Panc1 (cell line): ENCODE results near the gene EID2B.

Experiments
- POLR2AphosphoS5 ChIP-seq: IDR thresholded peaks from 2 replicates; pipeline ENCODE4 v1.6.1; 2012; ENCODE audit warnings: mild to moderate bottlenecking, low read depth, low read length, moderate library complexity
- TF ChIP-seq, protein P1 (sequence below): fragments of 450-650 bp; IDR thresholded peaks from 2 replicates; pipeline ENCODE4 v1.5.1; 2017; ENCODE audit warnings: mild to moderate bottlenecking

DNA sequence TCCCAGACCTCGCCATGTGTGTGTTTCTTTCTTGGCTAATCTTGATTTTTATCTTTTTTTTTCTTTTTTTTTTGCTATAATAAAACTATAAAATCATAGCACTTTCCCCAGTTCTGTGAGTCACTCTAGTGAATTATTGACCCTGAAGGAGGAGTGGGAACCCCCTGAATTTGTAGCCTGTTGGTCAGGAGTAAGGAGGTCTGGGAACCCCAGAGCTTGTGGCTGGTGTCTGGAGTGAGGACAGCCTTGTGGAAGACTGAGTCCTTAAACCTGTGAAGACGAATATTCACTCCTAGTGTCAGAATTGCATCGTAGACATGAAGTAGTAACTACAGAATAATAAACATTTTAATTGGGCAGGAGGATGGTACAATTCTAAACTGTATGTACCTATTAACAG lies 7.4 kb downstream of the EID2B start:
- TF ChIP-seq, protein P1, sequence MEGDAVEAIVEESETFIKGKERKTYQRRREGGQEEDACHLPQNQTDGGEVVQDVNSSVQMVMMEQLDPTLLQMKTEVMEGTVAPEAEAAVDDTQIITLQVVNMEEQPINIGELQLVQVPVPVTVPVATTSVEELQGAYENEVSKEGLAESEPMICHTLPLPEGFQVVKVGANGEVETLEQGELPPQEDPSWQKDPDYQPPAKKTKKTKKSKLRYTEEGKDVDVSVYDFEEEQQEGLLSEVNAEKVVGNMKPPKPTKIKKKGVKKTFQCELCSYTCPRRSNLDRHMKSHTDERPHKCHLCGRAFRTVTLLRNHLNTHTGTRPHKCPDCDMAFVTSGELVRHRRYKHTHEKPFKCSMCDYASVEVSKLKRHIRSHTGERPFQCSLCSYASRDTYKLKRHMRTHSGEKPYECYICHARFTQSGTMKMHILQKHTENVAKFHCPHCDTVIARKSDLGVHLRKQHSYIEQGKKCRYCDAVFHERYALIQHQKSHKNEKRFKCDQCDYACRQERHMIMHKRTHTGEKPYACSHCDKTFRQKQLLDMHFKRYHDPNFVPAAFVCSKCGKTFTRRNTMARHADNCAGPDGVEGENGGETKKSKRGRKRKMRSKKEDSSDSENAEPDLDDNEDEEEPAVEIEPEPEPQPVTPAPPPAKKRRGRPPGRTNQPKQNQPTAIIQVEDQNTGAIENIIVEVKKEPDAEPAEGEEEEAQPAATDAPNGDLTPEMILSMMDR = no peak
- TF ChIP-seq POLR2AphosphoS5 = no peak
